Smooth muscle cell (in vitro differentiated cells): Measurements from ENCODE around the gene CD86. TPM values are rescaled to one million over a fixed set of nuclear protein-coding genes. Genes with fewer than 3 reads are reported as not detected.

ENCODE experiments used
- DNase-seq: peaks from one replicate; lab custom pipeline; 2025; ENCODE audit not compliant: unreplicated experiment; lab: John Stamatoyannopoulos, UW
- H2AFZ ChIP-seq: fragments of 200-600 bp; sonication (generic); 2 replicates; pipeline ENCODE4 v1.6.0; 2016; ENCODE audit warnings: antibody characterized with exemption, low read depth, mild to moderate bottlenecking
- H3F3A ChIP-seq: fragments of 200-600 bp; sonication (generic); 2 replicates; pipeline ENCODE4 v1.6.0; 2017; ENCODE audit warnings: antibody characterized with exemption, low read depth
- H3K27ac ChIP-seq: fragments of 200-600 bp; sonication (generic); 2 replicates; pipeline ENCODE4 v1.5.1; 2016; ENCODE audit warnings: low read depth, mild to moderate bottlenecking
- H3K27me3 ChIP-seq: fragments of 200-600 bp; sonication (generic); 2 replicates; pipeline ENCODE4 v1.6.1; 2016; ENCODE audit warnings: low read depth, mild to moderate bottlenecking
- H3K36me3 ChIP-seq: fragments of 200-600 bp; sonication (generic); 2 replicates; pipeline ENCODE4 v1.5.1; 2016; ENCODE audit warnings: low read depth
- H3K4me1 ChIP-seq: fragments of 200-600 bp; sonication (generic); 2 replicates; pipeline ENCODE4 v1.5.1; 2016; ENCODE audit warnings: low read depth
- H3K4me2 ChIP-seq: fragments of 200-600 bp; sonication (generic); 2 replicates; pipeline ENCODE4 v1.6.0; 2016; ENCODE audit warnings: mild to moderate bottlenecking
- H3K4me3 ChIP-seq: fragments of 200-600 bp; sonication (generic); 2 replicates; pipeline ENCODE4 v1.5.1; 2016; ENCODE audit warnings: mild to moderate bottlenecking
- H3K79me2 ChIP-seq: fragments of 200-600 bp; sonication (generic); 2 replicates; pipeline ENCODE4 v1.6.0; 2016; ENCODE audit warnings: low read depth, mild to moderate bottlenecking
- H3K9ac ChIP-seq: fragments of 200-600 bp; sonication (generic); 2 replicates; pipeline ENCODE4 v1.6.0; 2016; ENCODE audit warnings: low read depth
- H3K9me3 ChIP-seq: fragments of 200-600 bp; sonication (generic); replicated peaks from 2 replicates; pipeline ENCODE4 v1.5.1; 2016; ENCODE audit warnings: low read depth
- H4K20me1 ChIP-seq: fragments of 200-600 bp; sonication (generic); 2 replicates; pipeline ENCODE4 v1.6.0; 2016; ENCODE audit warnings: low read depth
- CTCF ChIP-seq: fragments of 200-600 bp; sonication (generic); IDR thresholded peaks from 2 replicates; pipeline ENCODE4 v1.5.1; 2017; ENCODE audit warnings: borderline replicate concordance, mild to moderate bottlenecking, antibody characterized with exemption; ENCODE audit not compliant: insufficient read depth, poor library complexity, severe bottlenecking
- WGBS: methylation state at CpG from one replicate; pipeline ENCODE4 v1.1.7; 2016; ENCODE audit warnings: low lambda C conversion rate; 5-methylcytosine and 5-hydroxymethylcytosine counted together
- polyA plus RNA-seq: library from polyadenylated mRNA; unstranded; fragments of >200 nt; fragmentation: Nextera tagmentation; extraction: Ambion mirVana; gene quantifications from 2 replicates; pipeline ENCODE4 v1.2.1, GENCODE V29; 2016
- total RNA-seq: library from RNA; depleted of rRNA; stranded (reverse); fragments of >200 nt; gene quantifications from 2 replicates; pipeline ENCODE4 v1.2.3, GENCODE V29; 2014

Gene CD86
- total and polyA plus RNA-seq, 2 experiments from 2014 or later = not detected

- no peak overlapping the region for H3K27ac ChIP-seq
- no peak overlapping the region for H3K9ac ChIP-seq
- H3K27me3 ChIP-seq = no peaks in the 10 kb centered on the region
- no peaks in the 10 kb centered on the region for H3K79me2 ChIP-seq
- WGBS = 68% methylated on average over 4 of the region's 4 CpGs
- no peaks in the 10 kb centered on the region for H3K9me3 ChIP-seq
- no peak for DNase-seq
- no peaks in the 10 kb centered on the region for H4K20me1 ChIP-seq
- no peaks in the 10 kb centered on the region for H3K36me3 ChIP-seq
- no peaks in the 10 kb centered on the region for H3F3A ChIP-seq
- no peak for TF ChIP-seq CTCF
- H3K4me3 ChIP-seq = no peak overlapping the region
- no peaks in the 10 kb centered on the region for H3K4me1 ChIP-seq
- H2AFZ ChIP-seq = no peak overlapping the region
- no peak overlapping the region for H3K4me2 ChIP-seq
These were observed 43.8 kb upstream of the CD86 start for GRCh38 chr3:122011396-122011795.

- no peak overlapping the region for H3K4me2 ChIP-seq
- H2AFZ ChIP-seq = no peak overlapping the region
- no peaks in the 10 kb centered on the region for H3K27me3 ChIP-seq
- H3K79me2 ChIP-seq = no peaks in the 10 kb centered on the region
- no peak overlapping the region for H3K9ac ChIP-seq
- no peaks in the 10 kb centered on the region for H3F3A ChIP-seq
- no peak overlapping the region for H3K27ac ChIP-seq
- no peak for DNase-seq
- no peak for TF ChIP-seq CTCF
- no peak overlapping the region for H3K4me3 ChIP-seq
- H4K20me1 ChIP-seq = no peaks in the 10 kb centered on the region
- 88% methylated on average over 1 of the region's 1 CpG for WGBS
- H3K9me3 ChIP-seq = no peaks in the 10 kb centered on the region
- H3K36me3 ChIP-seq = no peaks in the 10 kb centered on the region
- H3K4me1 ChIP-seq = no peaks in the 10 kb centered on the region
These were observed 42.3 kb upstream of the CD86 start for GRCh38 chr3:122012821-122013220.

GRCh38 chr3:122013448-122013925 is 41.7 kb upstream of the CD86 start:
- no peaks in the 10 kb centered on the region for H3K4me1 ChIP-seq
- DNase-seq = no peak

More at GRCh38 chr3:122013448-122013925, 41.7 kb upstream of the CD86 start:
- Histone ChIP-seq H3K36me3 (no peaks in the 10 kb centered on the region), H3K4me2 (no peak overlapping the region), H3K27ac (no peak overlapping the region), H3K79me2 (no peaks in the 10 kb centered on the region), H2AFZ (no peak overlapping the region), H3K9me3 (no peaks in the 10 kb centered on the region), H3K9ac (no peak overlapping the region), H3K4me3 (no peak overlapping the region), H3K27me3 (no peaks in the 10 kb centered on the region), H4K20me1 (no peaks in the 10 kb centered on the region), H3F3A (no peaks in the 10 kb centered on the region)
- WGBS = 86% methylated on average over 5 of the region's 5 CpGs
- TF ChIP-seq CTCF = no peak
